DMS153 treated with DMSO at 0.1 percent for 48 hours (cell line): ENCODE data around the gene ZBTB20.
A peak's percentile ranks its signal among the peaks of the same experiment; 100 is the strongest.
"Not testable (repeated sequence)": the region's sequence is repeated elsewhere in the genome, so short reads cannot be mapped to it uniquely, and the experiment has no call there.

Experiments used
- DNase-seq: peaks from one replicate; lab custom pipeline; 2025; ENCODE audit not compliant: unreplicated experiment; lab: John Stamatoyannopoulos, UW

ZBTB20 gene

DNA sequence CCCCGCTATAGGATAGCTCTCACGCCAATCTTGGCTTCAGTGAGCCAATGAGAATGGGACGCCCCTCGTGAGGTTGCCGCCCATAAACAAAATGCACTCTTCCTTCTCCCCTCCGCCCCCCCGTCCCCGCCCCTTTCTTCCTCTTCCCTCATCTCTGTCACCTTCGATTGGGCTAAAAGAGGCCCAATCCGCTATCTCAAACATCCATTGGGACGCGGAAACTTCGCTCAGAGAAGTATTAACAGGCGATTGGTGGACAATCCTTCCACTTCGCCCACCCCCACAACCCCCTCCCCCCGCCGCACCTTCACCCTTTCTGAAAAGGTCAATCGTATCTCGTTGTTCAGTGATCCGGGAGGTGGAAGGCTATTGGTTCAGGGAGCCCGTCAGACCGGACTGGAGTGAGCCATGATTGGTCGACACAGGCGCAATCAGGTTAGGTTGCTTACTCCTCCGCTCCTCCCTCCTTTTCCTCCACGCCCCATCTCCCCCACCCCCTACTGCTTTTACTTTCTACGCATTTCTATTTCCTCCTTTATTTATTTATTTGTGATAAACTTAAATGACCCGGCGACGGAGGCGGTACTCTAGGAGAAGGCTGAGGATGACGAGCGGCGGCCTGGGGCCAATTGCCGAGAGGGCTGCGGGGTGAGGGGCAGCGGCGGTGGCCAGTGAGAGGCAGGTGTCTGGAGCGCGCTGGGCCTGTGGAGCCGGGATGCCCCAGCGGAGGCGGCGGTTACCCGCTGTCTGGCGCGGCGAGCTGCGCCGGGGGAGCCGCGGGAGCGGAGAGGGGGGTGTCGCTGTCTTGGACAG is 447 bp upstream of the ZBTB20 start:
- DNase-seq = peak; percentile 99

DNA sequence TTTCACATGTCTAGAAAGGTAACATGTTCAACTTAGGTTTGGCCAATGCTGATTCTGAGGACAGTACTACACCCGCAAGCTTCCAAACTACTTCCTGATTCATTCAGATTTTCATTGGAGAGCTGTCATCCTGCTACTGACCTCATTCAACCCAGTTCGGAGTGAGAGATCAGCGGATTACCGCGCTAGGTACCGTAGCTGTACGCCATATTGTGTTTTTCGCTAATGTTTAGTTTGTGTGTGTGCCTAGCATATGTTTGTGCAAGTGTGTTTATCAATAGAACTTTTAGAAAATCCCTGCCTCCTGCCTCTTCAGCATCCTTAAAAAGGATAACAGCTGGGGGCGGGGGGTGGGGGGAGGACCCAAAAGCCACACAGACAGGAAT is 1.1 kb downstream of the ZBTB20 start:
- peak; percentile 67 for DNase-seq

- no peak for DNase-seq
Measured at GRCh38 chr3:115141033-115141757, 5.9 kb downstream of the ZBTB20 start.

- no peak for DNase-seq
Measured at GRCh38 chr3:115139072-115139471, 8.0 kb downstream of the ZBTB20 start.

DNA sequence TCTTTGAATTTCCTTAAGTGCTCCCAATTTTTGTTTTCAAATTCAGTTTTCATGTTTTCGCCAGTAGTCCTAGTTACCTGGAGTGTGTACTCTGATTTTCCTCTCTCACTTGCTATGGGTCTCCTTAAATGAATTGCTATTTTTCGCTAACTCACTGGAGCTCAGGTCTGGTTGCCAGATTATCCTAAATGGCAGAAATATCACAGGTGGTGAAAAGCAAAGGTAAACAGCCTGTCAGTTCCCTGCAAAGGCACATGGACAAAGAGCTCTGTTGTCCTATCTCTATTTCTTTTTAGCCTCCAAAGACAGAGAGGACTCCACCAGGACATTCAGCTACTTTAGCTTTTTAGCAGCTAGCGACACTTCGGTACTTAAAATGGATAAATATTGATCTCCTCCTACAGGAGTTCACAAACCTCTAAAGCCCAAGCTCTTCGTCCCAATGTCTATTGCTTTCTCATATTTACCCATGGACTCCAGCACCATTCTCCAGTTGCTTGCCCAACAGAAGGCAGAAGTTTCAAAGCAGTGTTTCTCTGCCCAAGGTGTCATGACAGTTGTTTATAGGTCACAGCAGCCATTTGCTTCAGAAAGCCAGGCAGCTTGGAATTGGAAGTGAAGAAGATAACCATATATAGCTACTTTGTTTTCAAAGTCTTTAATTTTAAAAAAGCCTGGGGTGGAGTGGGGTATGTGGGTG is 12.3 kb downstream of the ZBTB20 start:
- DNase-seq = no peak

DNA sequence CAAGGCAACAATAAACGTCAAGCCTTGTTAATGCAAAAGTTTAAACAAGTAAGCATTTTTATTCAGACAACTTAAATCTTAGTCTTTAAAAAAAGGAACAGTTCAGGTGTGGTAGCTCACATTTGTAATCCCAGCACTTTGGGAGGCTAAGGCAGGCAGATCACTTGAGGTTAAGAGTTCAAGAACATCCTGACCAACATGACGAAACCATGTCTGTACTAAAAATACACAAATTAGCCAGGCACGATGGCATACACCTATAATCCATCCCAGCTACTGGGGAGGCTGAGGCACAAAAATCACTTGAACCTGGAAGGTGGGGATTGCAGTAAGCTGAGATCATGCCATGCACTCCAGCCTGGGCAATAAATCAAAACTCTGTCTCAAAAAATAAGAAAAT is 19.9 kb downstream of the ZBTB20 start:
- no peak for DNase-seq

- DNase-seq = no peak
Measured at GRCh38 chr3:115120597-115120996, 26.5 kb downstream of the ZBTB20 start.

- no peak for DNase-seq
Measured at GRCh38 chr3:115113367-115113766, 33.7 kb downstream of the ZBTB20 start.

GRCh38 chr3:115111632-115112031 is 35.5 kb downstream of the ZBTB20 start:
- DNase-seq = no peak

- DNase-seq = no peak
Measured at GRCh38 chr3:115110830-115111229, 36.3 kb downstream of the ZBTB20 start.

DNA sequence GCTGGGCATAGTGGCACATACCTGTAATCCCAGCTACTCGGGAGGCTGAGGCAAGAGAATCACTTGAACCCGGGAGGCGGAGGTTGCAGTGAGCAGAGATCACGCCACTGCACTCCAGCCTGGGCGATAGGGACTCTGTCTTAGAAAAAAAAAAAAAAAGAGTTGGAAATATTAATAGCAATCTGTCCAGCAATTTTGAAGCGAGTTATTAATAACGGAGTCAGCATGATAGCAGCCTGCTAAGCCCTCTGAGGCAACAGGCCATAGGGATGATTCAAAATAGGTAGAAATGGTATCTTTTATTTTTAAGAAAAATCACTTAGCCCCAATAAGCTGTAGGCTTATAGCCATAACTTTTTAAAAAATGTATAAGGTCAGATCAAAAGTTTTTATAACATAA is 37.0 kb downstream of the ZBTB20 start:
- DNase-seq = not testable (repeated sequence)

- DNase-seq = no peak
Measured at GRCh38 chr3:115108614-115109013, 38.5 kb downstream of the ZBTB20 start.

GRCh38 chr3:115102046-115102445 is 45.0 kb downstream of the ZBTB20 start:
- DNase-seq = no peak

GRCh38 chr3:115100806-115101205 is 46.3 kb downstream of the ZBTB20 start:
- DNase-seq = no peak

DNA sequence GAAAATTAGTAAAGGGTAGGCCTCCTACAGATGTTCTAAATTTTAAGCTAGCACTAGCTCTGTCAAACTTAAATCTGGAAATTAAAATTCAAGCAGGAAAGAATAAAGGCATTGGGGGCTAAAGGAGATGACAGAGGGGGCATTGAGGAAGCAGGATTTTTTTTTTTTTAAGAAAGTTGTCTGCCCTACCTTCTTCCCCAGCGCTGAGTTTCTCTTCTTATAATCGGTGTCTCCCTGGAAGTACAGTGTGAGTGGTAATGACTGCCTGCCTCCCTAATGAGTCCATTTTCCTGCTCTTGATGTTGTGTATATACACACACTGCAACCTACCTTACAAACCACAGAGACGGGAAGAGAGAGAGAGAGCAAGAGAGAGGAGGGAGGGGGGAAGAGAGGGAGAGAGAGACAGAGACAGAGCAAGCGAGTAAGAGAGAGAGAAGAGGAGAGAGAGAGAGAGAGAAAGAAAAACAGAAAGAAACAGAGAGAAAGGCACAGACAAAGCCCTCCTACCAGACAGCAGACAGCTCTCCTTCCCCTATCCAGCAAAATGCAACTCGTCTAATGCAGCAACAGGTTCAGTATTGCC is 47.0 kb downstream of the ZBTB20 start:
- peak; percentile 77 for DNase-seq

GRCh38 chr3:115099134-115099985 is 47.7 kb downstream of the ZBTB20 start:
- no peak for DNase-seq

GRCh38 chr3:115098354-115099073 is 48.6 kb downstream of the ZBTB20 start:
- DNase-seq = no peak

GRCh38 chr3:115095236-115095635 is 51.9 kb downstream of the ZBTB20 start:
- DNase-seq = no peak

DNA sequence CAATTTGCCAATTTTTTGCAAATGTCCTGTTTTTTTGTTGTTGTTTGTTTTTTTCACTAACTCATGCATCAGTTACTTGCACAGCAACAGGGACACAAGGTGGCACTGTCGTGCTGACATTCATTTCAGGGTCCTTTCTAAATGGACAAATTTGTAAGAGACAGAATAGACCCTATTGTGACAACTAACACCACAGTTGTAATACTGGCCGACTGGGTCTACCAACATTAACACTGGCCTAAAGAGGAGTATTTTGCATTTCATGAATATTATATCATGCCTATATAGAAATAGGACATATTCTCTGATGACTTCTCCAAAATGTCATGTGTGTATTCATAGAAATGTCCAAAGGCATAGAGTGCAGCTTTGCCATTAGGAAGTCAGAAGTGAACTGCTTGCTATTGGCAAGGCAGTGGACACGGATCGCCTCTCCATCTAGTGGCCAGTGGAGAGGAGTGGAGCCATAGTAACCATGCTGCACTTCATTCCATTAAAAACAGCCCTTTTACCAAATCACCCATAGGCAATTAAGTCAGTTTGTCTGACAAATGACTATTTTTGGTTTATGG is 54.8 kb downstream of the ZBTB20 start:
- peak; percentile 55 for DNase-seq

DNA sequence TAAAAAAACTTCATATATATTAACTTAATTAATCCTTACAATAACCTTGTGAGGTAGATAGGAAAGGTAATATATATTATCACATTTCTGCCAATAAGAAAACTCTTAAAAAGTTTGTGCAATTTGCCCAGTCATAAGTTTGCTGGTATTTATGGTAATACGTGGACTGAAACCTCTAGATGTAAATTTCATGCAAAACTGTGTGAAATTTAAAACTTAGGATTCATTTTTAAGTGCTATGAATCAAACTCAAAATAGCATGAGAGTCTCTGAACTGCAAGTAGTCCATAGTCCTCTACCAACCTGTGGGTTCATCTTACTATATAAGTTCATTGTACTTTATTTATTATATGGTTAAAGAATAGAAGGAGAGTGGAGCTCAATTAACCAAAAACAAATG is 56.4 kb downstream of the ZBTB20 start:
- DNase-seq = no peak
